Stimulated activated CD4-positive, alpha-beta T cell treated with anti-CD3 and anti-CD28 coated beads, TNF-alpha, amount 100 ng/mL, for 48 hours (primary cell): Measurements from ENCODE around the gene CELF1.

ENCODE experiments used
- DNase-seq, 3 donors: peaks; one replicate each; pipeline ENCODE4 v3.0.0-alpha.2; 2020; ENCODE audit warnings: low read depth in 3 of 3

The CELF1 gene

DNA sequence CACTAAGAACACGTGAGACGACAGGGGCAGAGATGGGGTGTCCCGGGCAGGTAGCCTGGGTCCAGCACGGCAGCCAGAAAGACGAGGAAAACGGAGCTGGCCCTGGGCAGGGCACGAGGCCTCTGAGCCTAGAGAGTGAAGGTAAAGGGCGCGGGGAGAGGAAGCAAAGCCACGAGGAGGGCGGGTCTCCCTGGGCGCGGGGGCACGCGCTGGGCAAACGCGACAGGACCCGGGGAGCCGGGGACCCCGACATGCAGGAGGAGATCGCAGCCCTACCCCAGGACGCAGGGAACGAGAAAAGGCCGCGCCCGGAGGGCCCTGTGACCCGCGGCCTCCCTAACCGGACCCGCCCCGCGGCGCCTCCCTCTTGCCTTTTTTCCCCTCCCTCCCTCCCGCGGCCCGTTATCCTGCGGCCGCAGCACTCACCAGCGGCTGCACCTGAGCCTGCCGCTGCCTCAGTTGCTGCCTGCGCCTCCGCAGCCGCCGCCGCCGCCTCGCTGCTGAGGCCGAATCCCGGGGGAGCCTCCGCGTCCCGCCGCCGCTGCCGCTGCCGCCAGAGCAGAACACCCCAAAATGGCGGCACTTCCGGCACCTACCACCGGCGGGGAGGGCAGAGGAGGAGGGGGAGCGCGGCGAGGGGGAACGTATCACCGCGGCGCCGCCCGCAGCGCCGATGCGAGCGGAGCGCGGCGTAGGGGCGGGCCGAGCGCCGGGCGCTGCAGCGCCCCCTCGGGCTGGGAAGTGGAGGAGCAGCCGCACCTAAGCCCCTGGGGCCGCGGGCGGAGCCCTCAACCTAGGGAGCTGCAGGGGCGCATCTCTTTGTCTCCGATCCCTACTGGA, at the start of gene CELF1:
CELF1 (minus strand) TSS at position 567 of the 840 bp plus-strand sequence. CDS start 53,609 bp downstream, outside the sequence.
- DNase-seq: peak; percentile 86 to 90 (median 88)

DNA sequence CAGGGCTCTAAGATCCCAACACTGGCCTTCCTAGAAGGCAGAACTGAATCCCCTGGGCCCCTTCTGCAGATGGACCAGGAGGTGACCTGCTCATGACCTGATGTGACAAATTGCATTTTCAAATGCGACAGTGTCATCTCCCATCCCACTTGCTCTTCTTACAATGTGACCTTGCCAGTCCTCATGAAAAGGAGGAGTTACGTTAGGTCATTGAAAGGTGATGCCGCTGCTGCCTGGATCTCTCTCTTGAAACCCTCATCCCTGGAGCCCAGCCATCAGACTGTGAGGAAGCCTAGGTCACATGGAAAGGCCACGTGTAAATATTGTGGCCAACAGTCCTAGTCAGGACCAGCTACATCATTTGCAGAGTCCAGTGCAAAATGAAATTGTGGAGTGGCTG, 47.0 kb upstream of the CELF1 start:
- no peak for DNase-seq

DNA sequence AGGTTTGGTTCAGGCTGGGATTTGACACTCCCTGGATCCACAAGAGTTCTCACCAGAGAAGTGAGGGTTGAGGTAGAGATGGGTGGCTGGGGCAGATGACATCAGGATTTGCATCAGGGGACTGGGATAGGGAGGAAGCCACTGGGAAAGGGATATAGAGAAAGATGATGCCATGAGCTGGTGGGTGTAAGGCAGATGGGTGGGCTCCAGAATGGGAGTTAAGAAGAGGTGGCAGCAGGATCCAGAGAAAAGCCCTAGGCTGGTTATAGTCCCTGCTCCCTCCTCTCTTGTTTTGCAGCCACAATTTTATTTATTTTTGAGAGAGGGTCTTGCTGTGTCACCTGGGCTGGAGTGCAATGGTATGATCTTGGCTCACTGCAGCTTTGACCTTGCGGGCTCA, 43.0 kb upstream of the CELF1 start:
- no peak for DNase-seq

DNA sequence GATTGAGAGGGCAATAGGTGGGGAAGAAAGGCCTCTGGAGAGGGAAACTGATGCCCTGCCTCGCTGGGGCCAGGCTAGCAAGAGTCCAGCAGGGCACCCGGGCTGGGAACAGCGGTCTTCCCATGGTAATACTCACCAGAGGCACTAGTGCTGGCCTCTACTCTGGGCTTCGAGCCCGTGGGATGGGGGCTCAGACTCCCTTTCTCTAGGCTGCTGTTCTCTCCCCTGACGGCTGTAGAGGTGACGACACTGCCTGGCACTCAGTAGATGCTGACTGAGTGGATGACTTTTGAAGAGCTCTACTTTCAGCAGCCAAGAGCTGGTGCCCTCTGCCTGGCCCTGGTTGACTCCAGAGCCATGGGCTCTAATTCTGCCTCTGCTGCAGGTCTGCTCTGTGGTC, 42.1 kb upstream of the CELF1 start:
- DNase-seq: no peak

DNA sequence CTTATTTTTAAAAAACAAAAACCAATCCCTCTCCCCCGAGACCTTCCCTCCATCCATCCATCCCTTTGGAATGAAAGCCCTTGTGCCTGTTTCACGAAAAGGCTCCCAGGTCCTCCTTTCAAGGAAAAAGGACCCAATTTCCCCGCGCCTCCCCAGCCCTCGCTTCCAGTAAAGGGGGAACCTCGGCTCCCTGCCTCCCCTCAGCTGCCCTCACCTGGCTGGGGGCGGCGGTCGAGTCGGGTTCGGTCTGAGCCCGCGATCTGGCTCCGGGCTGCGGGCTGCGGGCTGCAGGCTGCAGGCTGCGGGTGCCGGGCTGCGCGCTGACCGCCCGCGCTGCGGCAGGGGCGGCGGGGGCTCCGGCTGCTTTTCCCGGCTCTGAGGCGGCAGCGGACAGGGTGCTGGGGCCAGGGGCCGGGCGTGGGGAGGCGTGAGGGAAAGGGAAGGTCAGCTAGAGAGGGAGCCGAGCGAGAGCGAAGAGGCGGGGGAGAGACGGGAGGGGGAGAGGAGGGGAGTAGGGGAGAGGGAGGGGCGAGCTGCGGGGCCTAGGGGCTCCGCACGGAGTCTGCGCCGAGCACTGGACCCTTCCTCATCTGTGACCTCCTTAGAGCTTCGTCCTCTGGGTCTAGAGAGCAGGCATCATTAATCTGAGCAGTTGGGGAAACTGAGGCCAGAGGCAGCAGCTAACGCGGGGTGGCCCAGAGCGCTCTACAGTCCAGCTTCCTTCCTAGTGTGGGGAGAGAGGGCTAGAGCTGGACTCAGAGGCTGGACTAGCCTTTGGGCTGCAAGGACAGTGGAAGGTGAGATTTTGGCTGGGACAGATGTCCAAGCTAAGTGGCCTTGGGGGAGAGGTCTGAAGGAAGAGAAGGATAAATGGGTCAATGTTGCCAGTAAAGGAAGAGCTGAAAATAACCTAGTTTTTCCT, 41.3 kb upstream of the CELF1 start, which contains the start of gene C1QTNF4:
C1QTNF4 (minus strand) TSS at position 478 of the 922 bp plus-strand sequence. CDS start 3,601 bp downstream, outside the sequence.
- DNase-seq: no peak

DNA sequence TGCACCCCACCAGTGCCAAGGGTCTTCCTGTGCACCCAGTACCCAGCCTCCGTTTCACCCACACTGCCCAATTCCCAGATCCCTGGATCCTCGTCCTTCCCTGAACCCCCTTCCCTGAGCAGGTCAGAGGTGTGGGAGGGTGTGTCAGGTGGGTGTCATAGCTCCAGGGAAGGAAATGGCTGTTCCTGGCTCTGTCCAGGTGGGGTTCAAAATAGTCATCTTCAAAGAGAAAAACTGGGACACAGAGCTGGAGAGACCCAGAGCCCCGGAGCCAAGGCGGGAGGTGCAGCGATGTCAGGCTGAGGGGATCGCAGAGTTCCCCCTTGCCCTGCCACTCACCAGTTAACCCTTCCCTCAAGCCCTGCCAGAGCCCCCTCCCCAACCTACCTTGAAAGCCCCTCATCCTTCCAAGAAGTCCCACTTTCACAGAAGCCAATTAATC, 40.6 kb upstream of the CELF1 start:
- no peak for DNase-seq

DNA sequence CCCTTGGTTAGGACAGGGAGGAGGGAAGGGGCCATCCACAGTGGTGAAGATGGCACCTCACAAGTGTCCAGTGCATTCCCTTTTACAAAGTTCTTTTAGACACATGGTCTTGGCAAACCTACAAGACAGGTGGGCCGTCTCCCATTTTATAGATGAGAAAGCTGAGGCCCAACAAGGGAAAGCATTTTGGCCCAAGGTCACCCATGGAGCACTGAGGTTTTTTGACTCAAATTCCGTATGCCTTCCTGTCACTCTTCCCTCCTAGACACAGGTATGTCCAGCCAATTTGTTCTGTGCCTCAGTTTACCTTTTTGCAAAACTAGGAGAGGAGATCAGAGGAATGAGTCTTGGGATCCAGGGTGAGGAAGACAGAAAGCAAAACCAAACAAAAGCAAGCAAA, 40.0 kb upstream of the CELF1 start:
- DNase-seq: no peak

DNA sequence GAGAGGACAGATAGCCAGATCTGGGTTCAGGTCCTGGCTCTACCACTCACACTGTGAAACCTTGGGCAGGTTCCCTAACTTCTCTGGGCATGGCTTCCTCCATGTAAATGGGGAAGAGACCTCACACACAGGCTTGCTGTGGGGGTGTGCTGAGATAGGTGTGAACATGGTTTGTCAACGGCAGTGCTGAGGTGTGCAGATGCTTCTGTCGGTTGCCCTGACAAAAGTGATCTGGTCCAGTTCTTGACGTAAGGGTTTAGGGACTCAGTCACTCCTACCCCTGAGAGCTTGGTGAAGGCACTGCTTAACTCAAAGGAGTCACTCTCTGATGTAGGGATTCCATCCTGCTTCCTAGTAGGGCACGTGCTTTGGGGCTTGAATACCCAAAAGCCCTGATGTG, 39.3 kb upstream of the CELF1 start:
- DNase-seq: no peak

DNA sequence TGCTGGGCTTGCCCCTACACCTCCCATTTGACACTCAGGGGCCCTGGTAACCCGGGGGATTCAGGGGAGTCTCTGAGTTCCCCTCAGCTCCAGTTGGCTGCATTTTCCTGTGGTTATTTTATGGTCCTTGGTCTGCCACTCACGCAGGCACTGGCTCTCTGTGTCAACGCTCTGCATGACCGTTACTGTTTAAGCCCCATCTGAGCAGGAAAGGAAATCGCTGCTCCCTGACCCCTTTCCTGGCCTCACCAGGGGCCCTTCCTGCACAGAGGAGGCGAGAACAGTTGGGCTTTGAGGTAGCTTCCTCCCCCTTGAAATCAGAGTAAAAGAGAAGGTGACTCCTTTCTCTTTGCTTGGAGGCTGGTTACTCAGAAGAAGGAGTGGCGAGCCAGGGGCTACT, 38.8 kb upstream of the CELF1 start:
- DNase-seq: no peak

DNA sequence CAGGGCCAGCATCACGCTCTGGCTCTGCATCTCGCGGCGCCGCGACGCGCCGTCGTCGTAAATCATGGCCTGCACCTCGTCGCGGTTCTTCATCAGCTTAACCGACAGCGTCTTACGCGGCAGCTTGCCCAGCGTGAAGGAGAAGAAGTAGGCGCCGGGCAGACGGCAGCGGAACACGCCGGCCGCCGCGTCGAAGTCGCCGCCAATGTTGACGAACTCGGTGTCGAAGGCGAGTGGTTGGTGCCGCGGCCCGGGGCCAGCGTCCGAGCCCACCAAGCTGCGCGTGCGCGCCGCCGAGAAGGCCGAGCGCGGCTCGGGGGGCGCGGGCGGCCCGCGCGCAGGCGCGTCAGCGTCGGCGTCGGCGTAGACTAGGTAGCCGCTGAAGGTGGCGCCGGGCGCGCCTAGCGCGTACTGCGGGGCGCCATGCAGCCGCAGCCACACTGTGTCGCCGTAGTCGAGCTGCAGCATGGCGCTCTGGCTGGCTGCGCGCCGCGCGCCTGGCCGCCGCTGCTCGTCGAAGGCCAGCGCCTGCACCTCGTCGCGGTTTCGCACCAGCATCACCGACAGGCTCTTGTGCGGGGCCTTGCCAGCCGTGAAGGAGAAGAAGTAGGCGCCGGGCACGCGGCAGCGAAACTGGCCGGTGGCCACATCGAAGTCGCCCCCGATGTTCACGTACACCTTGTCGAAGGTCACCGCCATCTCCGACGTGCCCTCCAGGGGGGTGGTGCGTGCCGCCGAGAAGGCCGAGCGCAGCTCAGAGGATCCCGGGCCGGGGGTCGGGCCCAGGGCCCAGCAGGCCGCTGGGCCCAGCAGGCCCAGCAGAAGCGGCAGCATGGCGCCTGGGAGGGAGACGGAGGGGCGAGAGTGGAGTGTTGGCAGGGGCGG, 37.3 kb upstream of the CELF1 start:
- DNase-seq: no peak

DNA sequence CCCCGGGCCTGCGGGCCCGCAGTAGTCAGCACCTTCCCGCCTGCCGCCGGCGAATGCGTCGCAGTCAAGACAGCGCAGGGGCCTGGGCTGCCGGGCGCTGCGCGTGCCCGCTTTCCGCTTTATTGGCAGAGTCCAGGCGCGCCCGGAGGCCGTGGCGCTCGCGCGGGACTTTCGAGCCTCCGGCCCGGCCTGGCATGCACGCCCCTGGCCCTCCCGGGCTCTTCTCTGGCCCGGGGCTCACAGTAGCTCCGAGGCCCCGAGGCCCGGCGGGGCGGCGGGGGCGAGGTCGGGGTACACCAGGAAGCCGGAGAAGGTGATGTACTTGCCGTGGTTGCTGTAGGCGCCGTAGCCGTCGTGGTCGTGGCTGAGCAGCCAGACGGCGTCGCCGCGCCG, 36.6 kb upstream of the CELF1 start:
- DNase-seq: no peak

DNA sequence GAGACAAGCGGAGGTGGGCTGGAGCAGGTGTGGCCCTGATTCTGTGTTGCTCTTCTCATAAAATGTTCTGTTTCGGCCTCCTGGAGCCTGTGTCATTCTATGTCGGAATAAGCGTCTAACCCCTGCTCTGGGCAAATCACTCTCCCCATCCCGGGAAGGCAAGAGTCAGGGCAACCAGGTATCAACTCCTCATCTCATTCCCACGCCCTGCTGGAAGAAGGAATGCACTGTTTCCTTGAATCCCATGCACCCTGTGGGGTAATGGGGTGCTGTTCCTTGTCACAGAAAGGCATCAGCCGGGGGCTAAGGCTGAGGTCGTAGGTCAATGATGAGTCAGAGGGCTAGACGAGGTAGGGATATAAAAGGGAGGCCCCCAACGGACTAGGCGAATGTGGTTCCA, 36.2 kb upstream of the CELF1 start:
- no peak for DNase-seq

DNA sequence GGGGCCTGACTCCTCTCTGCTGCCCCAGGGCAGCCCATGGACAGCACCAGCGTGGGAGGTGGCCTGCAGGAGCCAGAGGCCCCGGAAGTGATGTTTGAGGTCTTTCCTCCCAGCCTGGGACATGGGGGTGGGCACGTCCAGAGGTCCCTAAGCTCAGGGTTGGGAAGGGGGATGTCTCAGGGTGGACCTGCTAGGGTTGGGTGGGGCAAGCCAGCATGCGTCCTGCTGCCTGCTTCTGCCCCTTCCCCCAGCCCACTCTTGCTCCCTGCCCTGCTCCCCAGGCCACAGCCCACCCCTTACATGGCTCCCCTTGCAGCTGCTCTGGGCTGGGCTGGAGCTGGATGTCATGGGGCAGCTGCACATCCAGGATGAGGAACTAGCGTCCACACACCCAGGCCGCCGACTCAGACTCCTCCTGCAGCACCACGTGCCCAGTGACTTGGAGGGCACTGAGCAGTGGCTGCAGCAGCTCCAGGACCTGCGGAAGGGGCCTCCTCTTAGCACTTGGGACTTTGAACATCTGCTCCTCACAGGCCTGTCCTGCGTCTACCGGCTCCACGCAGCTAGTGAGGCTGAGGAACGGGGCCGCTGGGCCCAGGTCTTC, 34.9 kb upstream of the CELF1 start:
- no peak for DNase-seq

DNA sequence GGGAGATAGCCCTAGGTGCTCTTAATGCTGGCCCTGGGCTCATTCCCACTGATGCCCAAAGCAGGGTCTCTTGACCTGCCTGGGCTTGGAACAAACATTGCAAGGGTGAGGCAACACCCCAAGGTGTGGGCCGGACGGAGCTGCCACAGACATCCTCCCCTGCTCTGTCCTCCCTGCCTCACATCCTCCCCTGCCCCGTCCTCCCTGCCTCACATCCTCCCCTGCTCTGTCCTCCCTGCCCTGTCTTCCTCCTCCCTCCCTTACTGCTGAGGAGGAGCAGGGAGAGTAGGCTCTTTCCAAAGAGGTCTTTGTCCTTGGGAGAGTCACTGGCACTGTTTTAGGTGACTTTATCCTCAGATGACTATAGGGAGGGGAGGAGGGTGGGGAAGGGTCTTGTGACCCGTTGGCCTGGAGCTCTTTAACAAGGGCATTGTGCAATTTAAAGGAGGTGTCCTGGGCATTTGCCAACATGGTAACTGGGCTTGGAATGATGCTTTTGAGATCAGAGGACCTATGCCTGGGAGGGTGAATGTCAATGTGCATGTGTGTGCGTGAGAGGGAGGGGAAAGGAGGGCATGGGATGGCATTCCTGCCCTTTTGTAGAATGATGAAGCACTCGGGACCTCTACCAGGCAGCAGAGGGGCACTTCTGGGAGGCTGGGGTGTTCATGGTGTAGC, 34.2 kb upstream of the CELF1 start:
- no peak for DNase-seq

DNA sequence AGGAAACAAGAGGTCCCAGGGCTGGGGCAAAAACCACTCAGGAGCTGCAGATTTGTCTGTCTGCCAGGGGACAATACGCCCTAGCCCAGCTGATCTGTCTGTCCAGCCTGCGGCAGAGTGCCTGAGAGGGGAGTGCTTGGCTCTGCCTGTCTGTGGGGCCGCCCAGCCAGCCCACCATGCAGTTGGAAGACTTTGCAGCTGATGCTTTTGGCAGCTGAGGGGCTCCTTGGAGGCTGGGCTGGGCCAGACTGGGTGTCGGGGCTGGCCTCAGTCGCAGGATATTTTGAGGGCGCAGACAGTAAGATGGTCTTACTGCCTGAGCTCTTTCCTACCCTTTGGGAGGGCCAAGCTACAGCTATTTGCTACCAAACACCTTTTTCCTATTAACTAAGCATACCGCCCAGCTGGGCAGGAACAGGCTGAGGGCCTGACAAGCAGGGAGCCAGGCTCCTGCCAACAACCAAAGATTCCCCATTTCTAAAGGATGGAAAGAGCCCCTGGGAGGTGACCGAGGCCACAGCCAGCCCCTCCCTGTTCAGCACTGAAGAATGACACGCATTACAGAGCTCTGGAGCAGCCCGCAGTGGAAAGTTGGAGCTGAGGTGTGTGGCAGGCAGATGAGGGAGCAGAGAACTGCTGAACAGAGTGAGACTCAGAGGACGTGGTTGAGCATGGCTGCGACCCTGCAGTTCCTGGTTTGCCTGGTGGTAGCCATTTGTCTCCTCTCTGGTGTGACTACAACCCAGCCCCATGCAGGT, 33.3 kb upstream of the CELF1 start, which contains the start of gene FAM180B:
FAM180B (plus strand) TSS at position 581 of the 758 bp plus-strand sequence; CDS start at position 672, 91 bp downstream.
- DNase-seq: no peak

DNA sequence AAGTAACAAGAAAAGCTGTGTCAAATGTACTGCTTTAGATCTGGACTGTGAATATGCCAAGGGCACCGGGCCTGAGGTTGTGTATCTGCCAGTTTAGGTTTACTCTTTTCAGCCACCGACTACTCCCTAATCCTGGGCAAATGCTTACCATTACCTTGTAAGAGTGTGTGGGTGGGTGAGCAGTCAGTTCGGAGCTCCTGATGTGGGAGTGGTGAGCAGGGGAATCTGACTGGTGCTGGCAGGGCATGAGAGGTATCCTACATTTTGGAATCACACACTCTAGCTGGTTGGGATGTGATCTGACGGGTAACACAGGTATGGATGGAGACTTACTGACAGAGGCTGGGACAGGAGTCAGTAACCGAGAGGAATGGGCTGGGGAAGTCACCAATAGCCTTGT, 30.9 kb upstream of the CELF1 start:
- DNase-seq: no peak

DNA sequence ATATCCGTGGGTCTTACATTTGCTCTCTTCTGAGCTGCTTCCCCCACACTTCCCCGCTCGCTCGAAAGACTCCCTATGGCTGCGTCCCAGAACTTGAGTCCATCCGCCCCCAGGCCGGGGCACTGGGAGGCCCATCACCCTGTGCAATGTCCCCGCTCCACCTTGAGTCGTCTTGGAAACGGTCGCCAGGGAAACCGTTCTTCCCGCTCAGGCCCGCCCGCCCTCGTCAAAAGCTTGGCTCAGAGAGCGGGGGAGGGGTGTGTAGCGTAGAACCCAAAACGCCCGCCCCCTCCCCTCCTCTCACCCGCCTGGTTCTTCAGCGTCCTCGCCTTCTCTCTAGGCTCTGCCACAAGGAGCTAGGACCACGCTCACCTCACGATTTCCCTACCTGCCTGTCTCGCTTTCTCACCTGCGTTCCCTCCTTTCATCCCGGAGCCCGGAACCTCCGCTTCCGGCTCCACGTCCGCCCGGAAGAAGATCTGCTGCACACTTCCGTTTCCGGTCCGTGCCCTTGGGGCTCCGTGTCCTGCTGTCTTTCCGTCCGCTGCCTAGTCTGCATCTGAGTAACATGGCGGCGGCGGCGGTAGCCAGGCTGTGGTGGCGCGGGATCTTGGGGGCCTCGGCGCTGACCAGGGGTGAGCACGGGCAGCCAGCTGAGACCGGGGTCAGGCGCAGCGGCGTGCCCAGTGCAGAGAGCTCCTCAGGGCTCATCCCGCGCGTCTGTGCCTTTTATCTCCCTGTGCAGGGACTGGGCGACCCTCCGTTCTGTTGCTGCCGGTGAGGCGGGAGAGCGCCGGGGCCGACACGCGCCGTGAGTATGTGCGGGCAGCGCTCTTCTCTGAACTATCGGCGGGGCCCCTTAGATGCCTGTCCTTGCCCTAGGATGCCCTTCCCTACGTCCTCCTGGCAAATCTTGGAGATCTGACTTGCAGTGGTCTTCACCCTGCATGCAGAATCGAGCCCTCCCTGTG, 25.9 kb upstream of the CELF1 start, which contains the start of the genes KBTBD4 and NDUFS3:
KBTBD4 (minus strand) TSS at position 447 of the 971 bp plus-strand sequence; CDS start at position 428, 19 bp downstream.
NDUFS3 (plus strand) TSS at position 551 of the 971 bp plus-strand sequence; CDS start at position 569, 18 bp downstream.
- DNase-seq: peak; percentile 81 to 84 (median 83)

DNA sequence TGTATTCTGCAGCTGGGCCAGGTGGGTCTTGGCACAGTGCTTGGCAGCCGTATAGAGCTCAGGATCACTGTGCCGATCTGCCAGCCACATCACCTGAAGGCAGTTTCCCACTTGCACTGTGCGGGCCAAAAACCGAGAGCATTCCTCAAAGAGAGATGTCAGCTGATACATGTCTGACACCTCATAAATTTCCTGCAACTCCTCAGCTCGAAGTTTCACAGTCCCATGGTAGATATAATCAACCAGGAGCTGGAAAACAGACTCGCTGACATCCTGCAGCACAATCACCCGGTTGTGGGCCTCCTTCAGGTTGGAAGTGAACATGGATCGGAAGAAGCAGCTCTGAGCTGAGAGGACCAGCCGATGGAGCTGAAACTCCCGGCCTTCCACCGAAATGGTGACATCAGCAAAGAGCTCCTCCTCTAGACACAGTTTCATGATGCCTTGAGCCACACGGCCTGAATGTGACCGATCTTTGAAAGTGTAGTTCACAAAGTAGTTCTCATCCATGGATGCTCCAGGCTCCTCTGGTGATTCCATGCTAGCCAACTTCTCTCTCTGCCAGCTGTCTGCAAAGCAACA, 24.6 kb upstream of the CELF1 start:
- DNase-seq: no peak
